GM20431 (cell line): ENCODE results near the gene OPHN1.

Experiments used
- in situ Hi-C: fragments of 300-500 bp; cut with MseI, MboI; formaldehyde crosslinking; loops from one replicate; pipeline ENCODE4 v1.15.0; 2020; ENCODE audit warnings: low sequenced_read_pairs; ENCODE audit not compliant: unreplicated experiment

The OPHN1 gene

DNA sequence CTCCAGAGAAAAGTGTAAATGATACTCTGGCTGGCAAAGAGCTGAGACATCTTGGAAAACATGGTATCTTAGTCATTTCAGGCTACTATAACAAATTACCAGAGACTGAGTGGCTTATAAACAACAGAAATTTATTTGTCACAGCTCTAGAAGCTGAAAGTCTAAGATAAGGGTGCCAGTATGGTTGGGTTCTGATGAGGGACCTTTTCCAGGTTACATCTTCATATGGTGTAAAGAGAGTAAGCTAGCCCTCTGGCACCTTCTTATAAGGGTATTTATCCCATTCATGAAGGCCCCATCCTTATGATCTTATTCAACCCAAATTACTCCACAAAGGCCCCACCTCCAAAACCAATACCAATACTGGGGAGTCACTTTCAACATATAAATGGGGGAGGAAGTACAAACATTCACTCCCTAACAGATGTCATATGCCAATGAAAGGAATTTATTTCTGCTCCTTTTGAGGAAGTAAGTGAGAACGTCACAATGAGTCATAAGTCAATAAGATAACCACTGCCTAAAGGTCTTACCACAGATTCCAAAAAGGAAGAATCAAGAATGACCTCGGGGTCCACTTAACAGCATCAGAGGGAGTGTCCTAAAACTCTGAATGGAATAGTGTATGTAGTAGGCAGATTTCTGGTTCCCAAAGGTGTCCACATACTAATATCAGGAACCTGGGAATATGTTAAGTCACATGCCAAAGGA lies 246.6 kb downstream of the OPHN1 start:
- in situ Hi-C loops: no loop called here

- in situ Hi-C loops: no loop called here
Measured at GRCh38 chrX:68185161-68185560, 248.1 kb downstream of the OPHN1 start.

DNA sequence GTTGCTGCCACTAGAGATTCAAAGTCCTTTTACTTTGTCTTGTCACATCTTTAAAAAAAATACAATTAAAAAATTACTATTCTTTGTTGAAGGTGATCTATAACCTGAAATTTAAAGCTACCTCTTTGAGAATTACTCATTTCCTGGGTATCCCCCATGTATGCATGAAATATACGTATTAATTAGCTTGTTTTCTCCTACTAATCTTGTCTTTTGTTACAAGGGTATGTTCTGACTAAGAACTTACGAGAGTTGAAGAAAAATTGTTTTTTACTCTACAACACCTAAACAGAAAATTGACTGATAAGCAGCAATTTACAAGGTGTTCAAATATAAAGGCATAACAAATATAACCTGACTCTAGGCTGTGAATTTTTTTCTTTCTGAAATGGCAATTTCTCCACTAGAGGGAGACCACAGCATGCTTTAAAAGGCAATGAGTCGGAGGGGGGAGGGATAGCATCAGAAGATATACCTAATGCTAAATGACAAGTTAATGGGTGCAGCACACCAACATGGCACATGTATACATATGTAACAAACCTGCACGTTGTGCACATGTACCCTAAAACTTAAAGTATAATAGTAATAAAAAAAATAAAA lies 249.6 kb downstream of the OPHN1 start:
- in situ Hi-C loops: no loop called here

GRCh38 chrX:68180579-68180978 lies 252.7 kb downstream of the OPHN1 start:
- in situ Hi-C loops: no loop called here

- in situ Hi-C loops: no loop called here
Measured at GRCh38 chrX:68179355-68179754, 253.9 kb downstream of the OPHN1 start.

DNA sequence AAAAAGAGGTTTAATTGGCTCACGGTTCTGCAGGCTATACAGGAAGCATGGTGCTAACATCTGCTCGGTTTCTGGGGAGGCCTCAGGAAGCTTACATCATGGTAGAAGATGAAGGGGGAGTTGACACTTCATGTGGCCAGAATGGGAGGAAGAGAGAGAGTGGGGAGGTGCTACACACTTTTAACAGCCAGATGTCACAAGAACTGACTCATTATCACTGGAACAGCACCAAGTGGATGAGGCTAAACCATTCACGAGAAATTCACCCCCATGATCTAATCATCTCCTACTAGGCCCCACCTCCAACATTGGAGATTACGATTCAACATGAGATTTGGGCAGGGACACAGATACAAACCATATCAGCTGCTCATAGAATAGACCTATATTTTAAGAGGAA lies 255.8 kb downstream of the OPHN1 start:
- in situ Hi-C loops: no loop called here

GRCh38 chrX:68175562-68175961 lies 257.7 kb downstream of the OPHN1 start:
- in situ Hi-C loops: no loop called here

GRCh38 chrX:68163441-68163840 lies 269.9 kb downstream of the OPHN1 start:
- in situ Hi-C loops: no loop called here

DNA sequence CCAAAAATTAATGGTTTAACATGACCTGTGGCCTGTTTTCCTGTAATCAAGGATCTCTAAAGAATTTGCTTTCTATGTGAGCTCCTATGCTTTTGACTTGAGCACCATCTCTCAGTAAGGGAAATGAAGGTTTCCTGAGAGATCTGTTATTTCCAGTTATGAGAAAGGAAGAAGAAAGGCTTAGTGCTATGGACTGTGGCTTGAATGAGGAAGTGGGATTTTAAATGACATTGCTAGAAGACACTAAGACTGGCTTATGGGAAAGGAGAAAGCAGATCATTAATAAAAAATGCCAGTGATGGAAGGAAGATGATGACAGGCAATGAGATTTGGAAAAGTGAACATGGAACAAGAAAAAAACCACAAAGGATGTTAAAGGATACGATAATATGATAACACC lies 285.4 kb downstream of the OPHN1 start:
- in situ Hi-C loops: no loop called here

DNA sequence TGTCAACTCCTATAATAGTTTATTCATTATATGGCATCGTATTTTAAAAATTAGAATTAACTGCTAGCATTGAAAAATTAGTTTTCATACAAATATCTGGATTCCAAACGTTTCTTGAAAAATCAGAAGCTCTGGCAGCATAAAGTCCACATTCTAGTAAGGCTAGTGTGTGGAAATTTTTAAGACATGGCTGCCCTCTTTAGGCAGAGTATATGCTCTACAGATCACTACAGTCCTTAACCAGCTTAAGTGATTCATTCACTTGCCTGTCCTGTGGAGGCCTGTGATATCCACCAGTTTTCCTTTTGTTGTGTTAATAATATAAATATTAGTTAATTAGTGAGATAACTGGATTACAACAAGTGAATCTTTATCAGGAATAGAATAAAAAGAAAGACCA lies 287.2 kb downstream of the OPHN1 start:
- in situ Hi-C loops: no loop called here

DNA sequence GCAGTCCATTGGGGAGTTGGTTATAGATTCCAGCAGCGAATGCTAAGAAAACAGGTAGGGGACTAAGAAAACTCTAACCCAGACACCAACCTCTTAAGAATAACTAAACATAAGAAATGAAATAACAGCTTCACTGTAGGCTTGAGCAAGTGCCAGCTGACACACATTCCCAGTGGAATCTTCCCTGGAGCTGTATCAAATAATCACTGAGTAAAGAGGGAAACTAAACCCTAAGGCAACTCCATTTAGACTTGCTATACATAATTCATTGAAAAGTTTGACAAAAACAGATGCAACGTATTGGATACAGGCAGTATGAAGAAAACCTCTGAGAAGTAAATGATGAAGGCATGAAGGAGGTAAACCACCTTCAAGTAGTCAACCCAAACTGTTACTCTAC lies 293.5 kb downstream of the OPHN1 start:
- in situ Hi-C loops: no loop called here

- in situ Hi-C loops: no loop called here
Measured at GRCh38 chrX:68133181-68133580, 300.1 kb downstream of the OPHN1 start.

- in situ Hi-C loops: no loop called here
Measured at GRCh38 chrX:68132749-68133148, 300.5 kb downstream of the OPHN1 start.

DNA sequence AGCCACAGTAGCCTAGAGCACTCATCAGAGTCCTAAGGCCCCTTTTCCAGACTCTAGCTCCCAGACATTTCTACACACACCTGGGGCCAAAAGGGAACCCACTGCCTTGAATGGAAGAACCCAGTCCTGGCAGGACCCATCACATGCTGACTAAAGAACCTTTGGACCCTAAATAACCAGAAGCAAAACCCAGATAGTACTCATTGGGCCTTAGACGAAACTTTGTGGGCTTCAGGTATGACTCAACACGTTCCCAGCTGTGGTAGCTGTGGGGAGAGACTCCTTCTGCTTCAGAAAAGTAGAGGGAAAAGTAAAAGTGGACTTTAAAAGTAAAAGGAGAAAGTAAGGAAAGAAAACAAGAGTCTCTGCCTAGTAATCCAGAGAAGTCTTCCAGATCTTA lies 311.5 kb downstream of the OPHN1 start:
- in situ Hi-C loops: no loop called here

DNA sequence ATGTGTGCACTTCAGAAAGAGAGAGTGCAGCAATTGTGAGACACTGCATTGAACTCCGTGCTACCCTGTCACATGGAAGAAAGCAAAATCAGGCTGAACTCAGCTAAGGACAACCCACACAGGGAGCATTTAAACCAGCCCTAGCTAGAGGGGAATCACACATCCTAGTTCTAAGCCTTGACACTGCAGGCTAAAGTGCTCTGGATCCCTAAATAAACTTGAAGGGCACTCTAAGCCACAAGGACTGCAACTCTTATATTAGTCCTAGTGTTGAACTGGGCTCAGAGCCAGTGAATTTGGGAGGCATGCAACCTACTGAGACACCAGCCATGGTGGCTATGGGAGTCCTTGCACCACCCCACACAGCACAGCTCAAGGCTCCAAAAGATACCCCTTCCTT lies 311.9 kb downstream of the OPHN1 start:
- in situ Hi-C loops: no loop called here

DNA sequence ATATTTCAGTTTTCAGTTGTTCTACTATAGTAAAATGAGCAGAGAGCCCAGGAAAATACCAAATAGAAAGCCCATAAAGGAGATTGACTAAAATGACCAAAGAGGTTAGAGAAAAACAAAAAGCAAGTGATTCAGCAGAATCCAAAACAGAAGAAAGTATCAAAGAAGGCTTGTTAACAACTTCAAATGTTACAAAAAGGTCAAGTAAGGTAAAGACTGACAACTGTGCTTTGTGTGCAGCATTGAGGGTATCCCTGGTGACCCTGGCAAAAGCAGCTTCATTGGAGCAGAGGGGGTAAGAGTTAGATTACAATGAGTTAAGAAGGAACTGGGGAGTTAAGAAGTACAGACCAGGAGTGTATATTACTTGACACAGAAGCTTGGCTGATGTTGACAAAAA lies 317.9 kb downstream of the OPHN1 start:
- in situ Hi-C loops: no loop called here

DNA sequence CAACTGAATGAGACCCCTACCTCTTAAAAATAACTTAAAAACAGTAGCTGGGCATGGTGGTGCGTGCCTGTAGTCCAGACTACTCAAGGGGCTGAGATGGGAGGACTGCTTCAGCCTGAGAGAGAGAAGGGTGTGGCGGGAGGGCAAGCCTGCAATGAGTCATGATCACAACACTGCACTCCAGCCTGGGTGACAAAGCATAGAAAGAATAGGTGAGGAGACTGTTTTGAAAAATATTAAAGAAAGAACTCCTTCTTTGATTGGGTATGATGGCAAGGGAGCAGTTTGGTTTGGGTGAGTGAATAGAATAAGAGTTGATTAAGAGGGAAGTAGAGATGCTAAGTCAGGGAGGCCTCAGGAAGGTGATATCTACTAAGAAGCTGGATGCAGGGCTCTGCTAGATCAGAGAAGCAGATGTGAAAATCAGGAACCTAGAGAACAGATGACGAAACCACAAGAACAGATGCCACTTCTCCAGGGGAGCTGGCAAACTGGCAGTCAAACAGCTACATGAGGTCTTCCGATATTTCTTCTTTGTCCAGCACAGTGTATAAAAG lies 318.6 kb downstream of the OPHN1 start:
- in situ Hi-C loops: no loop called here

- in situ Hi-C loops: no loop called here
Measured at GRCh38 chrX:68113837-68114572, 319.3 kb downstream of the OPHN1 start.

DNA sequence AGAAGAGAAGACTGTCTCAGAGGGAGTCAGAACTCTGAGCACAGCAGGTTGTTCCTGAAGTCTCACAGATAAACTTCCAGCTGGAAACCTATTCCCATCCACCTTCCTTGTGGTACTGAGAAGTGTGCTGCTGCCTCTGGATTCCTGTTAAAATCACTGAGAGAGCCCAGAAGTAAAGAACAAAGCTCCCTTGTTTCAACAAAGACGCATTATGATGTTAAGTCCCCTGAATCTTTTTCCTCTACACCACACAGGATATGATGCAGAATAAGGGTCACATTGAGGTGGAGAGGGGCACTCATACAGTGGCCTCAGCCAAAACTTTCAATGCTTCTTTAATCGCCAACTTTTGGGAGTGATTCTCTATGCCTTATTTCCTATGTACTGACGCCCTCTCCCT lies 321.0 kb downstream of the OPHN1 start:
- in situ Hi-C loops: no loop called here

- in situ Hi-C loops: no loop called here
Measured at GRCh38 chrX:68109162-68109561, 324.1 kb downstream of the OPHN1 start.

DNA sequence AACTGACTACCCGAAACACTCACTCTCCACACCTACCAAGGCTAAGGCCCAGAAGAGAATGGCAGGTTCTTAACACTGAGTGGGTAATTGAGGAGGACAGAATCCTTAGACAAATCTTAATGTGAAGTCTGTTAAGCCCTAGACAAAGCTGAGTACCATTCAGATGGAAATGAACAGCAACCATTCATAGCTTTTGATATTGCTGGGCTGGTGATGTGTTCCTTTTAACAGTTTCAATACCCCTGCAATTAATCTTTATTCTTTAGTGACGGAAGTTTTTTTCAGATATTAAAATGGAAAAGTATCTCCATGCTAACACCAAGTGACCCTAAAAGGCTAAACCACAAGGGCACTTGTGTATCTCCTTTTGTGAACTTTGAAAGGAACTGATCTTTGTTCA lies 334.9 kb downstream of the OPHN1 start:
- in situ Hi-C loops: no loop called here
